ENCODE results near the gene MAPKAPK2. TPM values are rescaled to one million over a fixed set of nuclear protein-coding genes. Genes with fewer than 3 reads are reported as not detected.

The MAPKAPK2 gene
- total RNA-seq, 4 donors from 2014 or later: 115 to 207 (median 140) TPM

- peaks cover 3 to 51% of the 10 kb centered on the region in 2 donors for H3K36me3 ChIP-seq
- in situ Hi-C loops (cut with MboI; ENCODE audit: low sequenced_read_pairs in 4 of 4): loop anchor here in 2 of 4 donors (5.0 kb wide), 1 partner anchor 183 kb away; no protein-coding TSS in a partner anchor
Observed at GRCh38 chr1:206729507-206729906, 44.8 kb downstream of the MAPKAPK2 start.

GRCh38 chr1:206732508-206732907 is 47.8 kb downstream of the MAPKAPK2 start:
- Histone ChIP-seq H3K27me3 (no peaks in the 10 kb centered on the region), H3K9me3 (no peaks in the 10 kb centered on the region), H3K27ac (no peak overlapping the region), H3K36me3 (peaks cover 3 to 51% of the 10 kb centered on the region in 2 donors), H3K4me3 (no peak overlapping the region), H3K4me1 (peaks cover 7% of the 10 kb centered on the region in 2 donors)
- in situ Hi-C loops (cut with MboI; ENCODE audit: low sequenced_read_pairs in 4 of 4): loop anchor here in 2 of 4 donors (10.0 kb wide), 2 partner anchors 82 to 182 kb away; no protein-coding TSS in a partner anchor
- intact Hi-C loops (cut with DNase I; ENCODE audit: low total_unique reads): loop anchor here (2.0 kb wide), 1 partner anchor 76 kb away; no protein-coding TSS in a partner anchor
- DNase-seq (no peak), ATAC-seq (no peak)
- TF ChIP-seq CTCF (IDR thresholded peaks at IDR 0.05 in 4 of 5, conservative IDR thresholded peaks at IDR 0.05 in 1 of 5): no peak
- TF ChIP-seq POLR2A (IDR thresholded peaks at IDR 0.05): no peak

More at GRCh38 chr1:206729507-206729906, 44.8 kb downstream of the MAPKAPK2 start:
- Histone ChIP-seq H3K4me1 (peaks cover 31 to 33% of the 10 kb centered on the region in 2 donors), H3K9me3 (no peaks in the 10 kb centered on the region), H3K27me3 (no peaks in the 10 kb centered on the region), H3K27ac (no peak overlapping the region), H3K4me3 (no peak overlapping the region)
- ATAC-seq (no peak), DNase-seq (no peak)
- TF ChIP-seq POLR2A (IDR thresholded peaks at IDR 0.05) (no peak), CTCF (IDR thresholded peaks at IDR 0.05 in 4 of 5, conservative IDR thresholded peaks at IDR 0.05 in 1 of 5) (no peak)
- intact Hi-C loops (cut with DNase I; ENCODE audit: low total_unique reads): no loop called here

GRCh38 chr1:206732992-206733391 is 48.3 kb downstream of the MAPKAPK2 start:
- no peak for DNase-seq
- no peak overlapping the region for H3K27ac ChIP-seq
- H3K9me3 ChIP-seq: no peaks in the 10 kb centered on the region
- TF ChIP-seq POLR2A (IDR thresholded peaks at IDR 0.05) (no peak), CTCF (IDR thresholded peaks at IDR 0.05 in 4 of 5, conservative IDR thresholded peaks at IDR 0.05 in 1 of 5) (no peak)
- intact Hi-C loops (cut with DNase I; ENCODE audit: low total_unique reads): loop anchor here (2.0 kb wide), 1 partner anchor 76 kb away; no protein-coding TSS in a partner anchor
- H3K36me3 ChIP-seq: peaks cover 3 to 51% of the 10 kb centered on the region in 2 donors
- H3K4me1 ChIP-seq: peaks cover 3 to 6% of the 10 kb centered on the region in 2 donors
- no peaks in the 10 kb centered on the region for H3K27me3 ChIP-seq
- no peak for ATAC-seq
- in situ Hi-C loops (cut with MboI; ENCODE audit: low sequenced_read_pairs in 4 of 4): loop anchor here in 2 of 4 donors (10.0 kb wide), 2 partner anchors 82 to 182 kb away; no protein-coding TSS in a partner anchor
- no peak overlapping the region for H3K4me3 ChIP-seq

GRCh38 chr1:206734499-206735142 is 49.9 kb downstream of the MAPKAPK2 start:
- Histone ChIP-seq H3K27me3 (no peaks in the 10 kb centered on the region), H3K4me1 (peaks cover 16 to 18% of the 10 kb centered on the region in 2 donors), H3K36me3 (peaks cover 3 to 43% of the 10 kb centered on the region in 2 donors), H3K9me3 (no peaks in the 10 kb centered on the region), H3K27ac (no peak overlapping the region), H3K4me3 (no peak overlapping the region)
- in situ Hi-C loops (cut with MboI; ENCODE audit: low sequenced_read_pairs in 4 of 4) (loop anchor here in 2 of 4 donors (10.0 kb wide), 2 partner anchors 80 to 180 kb away; no protein-coding TSS in a partner anchor), intact Hi-C loops (cut with DNase I; ENCODE audit: low total_unique reads) (loop anchor here (2.0 kb wide), 1 partner anchor 178 kb away; no protein-coding TSS in a partner anchor)
- peak; percentile 24 to 30 for ATAC-seq
- no peak for DNase-seq
- TF ChIP-seq CTCF (IDR thresholded peaks at IDR 0.05 in 4 of 5, conservative IDR thresholded peaks at IDR 0.05 in 1 of 5) (peak; percentile 39 to 62 (median 54)), POLR2A (IDR thresholded peaks at IDR 0.05) (no peak)
